GM12878 (cell line): ENCODE data around the gene OR13A1. TPM values are rescaled to one million over a fixed set of nuclear protein-coding genes. Genes with fewer than 3 reads are reported as not detected.

Experiments used
- ATAC-seq: fragments of 200-7000 bp; cut with Tn5 transposase; 3 replicates; pipeline ENCODE4 v1.9.1; 2020; ENCODE audit warnings: mild to moderate bottlenecking, moderate library complexity
- BruUV-seq: library from RNA; stranded (reverse); fragments of 400-500 nt; replicated peaks from 2 replicates; lab custom pipeline; 2021; lab: Mats Ljungman, UMichigan
- CTCF ChIA-PET: fragments of 300-600 bp; sonication (Branson Sonifier 250); formaldehyde crosslinking; extraction: SDS; loops from one replicate; lab custom pipeline; 2021; ENCODE audit warnings: inconsistent platforms; lab: Yijun Ruan, JAX
- POLR2A ChIA-PET: fragments of 350-600 bp; formaldehyde crosslinking; extraction: SDS; loops from one replicate; lab custom pipeline; 2021; ENCODE audit warnings: inconsistent platforms; lab: Charles Lee
- RAD21 ChIA-PET: fragments of 300-600 bp; sonication (Branson Sonifier 250); formaldehyde crosslinking; loops from one replicate; lab custom pipeline; 2023; ENCODE audit warnings: antibody characterized with exemption; ENCODE audit not compliant: unreplicated experiment; lab: Charles Lee
- SMC1A ChIA-PET: fragments of 300-600 bp; sonication (Branson Sonifier 250); formaldehyde crosslinking; loops from one replicate; lab custom pipeline; 2023; ENCODE audit not compliant: unreplicated experiment, uncharacterized antibody; lab: Charles Lee
- DNase-seq: peaks from one replicate; pipeline ENCODE4 v3.0.0-alpha.2; 2011; ENCODE audit warnings: low read depth, low spot score
- FAIRE-seq: peaks from 3 replicates; lab custom pipeline; 2011; peaks lifted over from hg19 to GRCh38; lab: Jason Lieb, UNC
- H2AFZ ChIP-seq: 2 replicates; pipeline ENCODE4 v1.6.0; 2011; ENCODE audit warnings: low read depth, low read length, control low read depth; ENCODE audit not compliant: control insufficient read depth
- H3K27ac ChIP-seq: 2 replicates; pipeline ENCODE4 v1.5.1; 2011; ENCODE audit warnings: control low read depth; ENCODE audit not compliant: control insufficient read depth, insufficient read depth
- H3K27me3 ChIP-seq, 2 experiments: replicated peaks in 1 of 2; 2 replicates each; pipeline versions ENCODE4 v1.6.0 to v1.6.1; 2011; ENCODE audit warnings: low read length in 1 of 2; ENCODE audit not compliant: control insufficient read depth in 2 of 2, insufficient read depth in 2 of 2
- H3K36me3 ChIP-seq, 2 experiments: 2 replicates each; pipeline ENCODE4 v1.5.1; 2011; ENCODE audit warnings: low read length in 1 of 2; ENCODE audit not compliant: control insufficient read depth in 2 of 2, insufficient read depth in 2 of 2
- H3K4me1 ChIP-seq: 2 replicates; pipeline ENCODE4 v1.6.1; 2011; ENCODE audit warnings: mild to moderate bottlenecking, low read length, moderate library complexity, mixed read lengths; ENCODE audit not compliant: control insufficient read depth, insufficient read depth
- H3K4me2 ChIP-seq: 2 replicates; pipeline ENCODE4 v1.6.0; 2011; ENCODE audit warnings: control low read depth; ENCODE audit not compliant: control insufficient read depth, insufficient read depth
- H3K4me3 ChIP-seq: fragments of 200-600 bp; sonication (generic); 2 replicates; pipeline ENCODE4 v1.5.1; 2016
- H3K79me2 ChIP-seq: 2 replicates; pipeline ENCODE4 v1.6.0; 2011; ENCODE audit warnings: low read length; ENCODE audit not compliant: control insufficient read depth, insufficient read depth
- H3K9ac ChIP-seq: 2 replicates; pipeline ENCODE4 v1.8.0; 2011; ENCODE audit warnings: low read length, control low read depth, mixed read lengths; ENCODE audit not compliant: control insufficient read depth, insufficient read depth
- H3K9me3 ChIP-seq: replicated peaks from 3 replicates; pipeline ENCODE4 v1.5.1; 2011; ENCODE audit warnings: mild to moderate bottlenecking, low read length; ENCODE audit not compliant: control insufficient read depth, insufficient read depth
- H4K20me1 ChIP-seq: 2 replicates; pipeline ENCODE4 v1.6.0; 2011; ENCODE audit not compliant: control insufficient read depth, insufficient read depth
- BCL11A ChIP-seq: IDR thresholded peaks from 2 replicates; pipeline ENCODE4 v1.6.1; 2011; ENCODE audit warnings: low read depth, low read length
- FOS ChIP-seq: IDR thresholded peaks from 3 replicates; pipeline ENCODE4 v1.6.1; 2011; ENCODE audit warnings: borderline replicate concordance; ENCODE audit not compliant: insufficient read length; ENCODE audit errors: extremely low read depth
- IRF4 ChIP-seq: IDR thresholded peaks from 2 replicates; pipeline ENCODE4 v1.6.1; 2011; ENCODE audit warnings: low read depth, low read length
- KLF5 ChIP-seq: fragments of 450-650 bp; IDR thresholded peaks from 2 replicates; pipeline ENCODE4 v1.6.1; 2014; ENCODE audit warnings: mild to moderate bottlenecking; ENCODE audit not compliant: partially characterized antibody
- NBN ChIP-seq: fragments of 450-650 bp; IDR thresholded peaks from 2 replicates; pipeline ENCODE4 v1.6.1; 2016
- NFYB ChIP-seq: IDR thresholded peaks from 2 replicates; pipeline ENCODE4 v1.6.1; 2011; ENCODE audit warnings: low read depth, mild to moderate bottlenecking, low read length, improper control_type of control experiment, moderate library complexity; ENCODE audit not compliant: insufficient read depth
- PKNOX1 ChIP-seq: fragments of 450-650 bp; IDR thresholded peaks from 2 replicates; pipeline ENCODE4 v1.6.1; 2016; ENCODE audit warnings: mild to moderate bottlenecking
- RAD51 ChIP-seq: fragments of 450-650 bp; IDR thresholded peaks from 2 replicates; pipeline ENCODE4 v1.6.1; 2016; ENCODE audit warnings: moderate library complexity, mild to moderate bottlenecking, inconsistent platforms
- STAT3 ChIP-seq: IDR thresholded peaks from 2 replicates; pipeline ENCODE4 v1.6.1; 2011; ENCODE audit warnings: low read depth, low read length, improper control_type of control experiment
- TCF3 ChIP-seq: IDR thresholded peaks from 2 replicates; pipeline ENCODE4 v1.6.1; 2012; ENCODE audit warnings: low read depth, mild to moderate bottlenecking, low read length, borderline replicate concordance; ENCODE audit not compliant: insufficient read depth
- USF1 ChIP-seq: IDR thresholded peaks from 2 replicates; pipeline ENCODE4 v1.6.1; 2011; ENCODE audit warnings: borderline replicate concordance, low read depth, mild to moderate bottlenecking, moderate library complexity, mixed read lengths, low read length; ENCODE audit not compliant: insufficient read depth; ENCODE audit errors: extremely low read length
- ZBTB40 ChIP-seq: fragments of 450-650 bp; IDR thresholded peaks from 2 replicates; pipeline ENCODE4 v1.6.1; 2016; ENCODE audit warnings: mild to moderate bottlenecking, moderate library complexity, borderline replicate concordance
- ZZZ3 ChIP-seq: IDR thresholded peaks from 2 replicates; pipeline ENCODE4 v1.6.1; 2011; ENCODE audit warnings: low read depth; ENCODE audit not compliant: control insufficient read depth, insufficient read length
- WGBS: methylation state at CpG from one replicate; pipeline ENCODE4 v1.1.6; 2016; ENCODE audit warnings: low lambda C conversion rate; ENCODE audit not compliant: insufficient replicate concordance, insufficient coverage; ENCODE audit errors: missing lambda C conversion rate; 5-methylcytosine and 5-hydroxymethylcytosine counted together
- in situ Hi-C: fragments of 300-500 bp; cut with MboI; formaldehyde crosslinking; loops from 9 replicates; pipeline ENCODE4 v1.14.3; 2018; ENCODE audit warnings: mixed read lengths
- intact Hi-C: fragments of 100-400 bp; cut with micrococcal nuclease; formaldehyde crosslinking; loops from one replicate; pipeline ENCODE4 v1.14.2; 2022; ENCODE audit not compliant: unreplicated experiment
- polyA plus RNA-seq, 11 experiments: library from polyadenylated mRNA; depleted of rRNA in 4 of 11; unstranded in 6 of 11; stranded (reverse) in 5 of 11; fragments of >200 nt; fragmentation: Nextera tagmentation in 4 of 11; fragmentation: Illumina TruSeq in 1 of 11; extraction: Ambion mirVana in 4 of 11; extraction: Trizol in 1 of 11; gene quantifications; 1 replicate in 1 of 11; 2 replicates in 10 of 11; pipeline versions ENCODE4 v1.2.1 to v1.2.3, GENCODE V29; 2011 to 2016; ENCODE audit warnings: inconsistent platforms in 2 of 11, missing spikeins in 2 of 11, low read depth in 1 of 11
- total RNA-seq, 4 experiments: library from RNA; depleted of rRNA in 3 of 4; stranded (reverse); fragments of >200 nt in 3 of 4; fragmentation: Illumina TruSeq in 1 of 4; extraction: Trizol in 1 of 4; gene quantifications; 2 replicates each; pipeline versions ENCODE4 v1.2.1 to v1.2.3, GENCODE V29; 2013 to 2021

OR13A1 gene
- total and polyA plus RNA-seq, 10 of the 15 experiments (the other 5 are each of a cell fraction or from before 2014, with no cell fraction given) = 0.14 to 0.56 (median 0.27) TPM; not detected in 1

GRCh38 chr10:45286980-45287379, 28.4 kb downstream of the OR13A1 start:
- no peaks in the 10 kb centered on the region for H4K20me1 ChIP-seq
- no peak overlapping the region for H3K4me3 ChIP-seq
- H3K4me1 ChIP-seq = no peaks in the 10 kb centered on the region
- no TSS peak for BruUV-seq
- H3K27ac ChIP-seq = no peak overlapping the region
- no peak overlapping the region for H2AFZ ChIP-seq
- no peak overlapping the region for H3K9ac ChIP-seq
- in situ Hi-C loops = no loop called here
- POLR2A ChIA-PET = no interaction called here
- H3K9me3 ChIP-seq = no peaks in the 10 kb centered on the region; the same call in 2 of the 3 replicates
- SMC1A ChIA-PET = no interaction called here
- CTCF ChIA-PET = no interaction called here
- RAD21 ChIA-PET = no interaction called here
- TF ChIP-seq USF1 (no peak), TCF3 (no peak), RAD51 (no peak), NBN (no peak), IRF4 (no peak), KLF5 (no peak), FOS (no peak), PKNOX1 (no peak), ZZZ3 (no peak), NFYB (no peak), BCL11A (no peak), STAT3 (no peak), ZBTB40 (no peak)
- TF ChIP-seq, all 136 proteins: peak for 0
- Histone ChIP-seq H3K27me3 (no peaks in the 10 kb centered on the region; a peak in 2 of 4 replicates), H3K36me3 (no peaks in the 10 kb centered on the region), H3K79me2 (no peaks in the 10 kb centered on the region), H3K4me2 (no peak overlapping the region)
- 0% methylated on average over 1 of the region's 1 CpG for WGBS
- ATAC-seq (no peak), DNase-seq (no peak), FAIRE-seq (no peak)
- intact Hi-C loops = no loop called here
